Astrocyte of the spinal cord (primary cell): Measurements from ENCODE around the gene NR3C2.

ENCODE experiments used
- DNase-seq: peaks from one replicate; pipeline ENCODE4 v3.0.0; 2011; ENCODE audit warnings: low read depth, low spot score
- H3K4me3 ChIP-seq: 2 replicates; pipeline ENCODE4 v1.5.1; 2011; ENCODE audit warnings: low read depth, mild to moderate bottlenecking, low read length, moderate library complexity
- in situ Hi-C: cut with HindIII; loops from 2 replicates; pipeline ENCODE4 v1.10.0; 2017; ENCODE audit warnings: low sequenced_read_pairs
- TF ChIP-seq, protein P1 (sequence below): IDR thresholded peaks from 2 replicates; pipeline ENCODE4 v1.5.1; 2012; ENCODE audit warnings: low read depth, mild to moderate bottlenecking, low read length, inconsistent platforms

Gene NR3C2

DNA sequence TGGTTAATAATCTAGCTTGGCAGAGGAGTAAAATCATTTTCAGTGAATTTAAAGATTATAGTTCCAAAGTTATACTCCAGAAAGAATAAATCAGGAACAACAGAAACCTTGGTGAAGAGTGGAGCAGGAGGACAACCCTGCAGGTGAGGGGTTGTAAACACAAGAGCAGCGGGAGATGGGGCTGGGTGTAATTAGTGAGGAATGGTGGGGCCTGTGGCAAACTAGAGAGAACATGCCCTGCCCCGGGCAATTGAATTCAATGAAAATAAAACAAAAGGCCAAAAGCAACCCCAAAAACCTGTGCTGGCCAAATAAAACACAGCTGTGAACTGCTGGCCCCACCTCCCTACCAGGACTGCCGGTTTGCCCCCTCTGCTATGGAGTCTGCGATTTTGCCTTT, 325.2 kb downstream of the NR3C2 start:
- no peak for DNase-seq
- H3K4me3 ChIP-seq = no peak overlapping the region
- in situ Hi-C loops = no loop called here
- TF ChIP-seq, protein P1, sequence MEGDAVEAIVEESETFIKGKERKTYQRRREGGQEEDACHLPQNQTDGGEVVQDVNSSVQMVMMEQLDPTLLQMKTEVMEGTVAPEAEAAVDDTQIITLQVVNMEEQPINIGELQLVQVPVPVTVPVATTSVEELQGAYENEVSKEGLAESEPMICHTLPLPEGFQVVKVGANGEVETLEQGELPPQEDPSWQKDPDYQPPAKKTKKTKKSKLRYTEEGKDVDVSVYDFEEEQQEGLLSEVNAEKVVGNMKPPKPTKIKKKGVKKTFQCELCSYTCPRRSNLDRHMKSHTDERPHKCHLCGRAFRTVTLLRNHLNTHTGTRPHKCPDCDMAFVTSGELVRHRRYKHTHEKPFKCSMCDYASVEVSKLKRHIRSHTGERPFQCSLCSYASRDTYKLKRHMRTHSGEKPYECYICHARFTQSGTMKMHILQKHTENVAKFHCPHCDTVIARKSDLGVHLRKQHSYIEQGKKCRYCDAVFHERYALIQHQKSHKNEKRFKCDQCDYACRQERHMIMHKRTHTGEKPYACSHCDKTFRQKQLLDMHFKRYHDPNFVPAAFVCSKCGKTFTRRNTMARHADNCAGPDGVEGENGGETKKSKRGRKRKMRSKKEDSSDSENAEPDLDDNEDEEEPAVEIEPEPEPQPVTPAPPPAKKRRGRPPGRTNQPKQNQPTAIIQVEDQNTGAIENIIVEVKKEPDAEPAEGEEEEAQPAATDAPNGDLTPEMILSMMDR = no peak

DNA sequence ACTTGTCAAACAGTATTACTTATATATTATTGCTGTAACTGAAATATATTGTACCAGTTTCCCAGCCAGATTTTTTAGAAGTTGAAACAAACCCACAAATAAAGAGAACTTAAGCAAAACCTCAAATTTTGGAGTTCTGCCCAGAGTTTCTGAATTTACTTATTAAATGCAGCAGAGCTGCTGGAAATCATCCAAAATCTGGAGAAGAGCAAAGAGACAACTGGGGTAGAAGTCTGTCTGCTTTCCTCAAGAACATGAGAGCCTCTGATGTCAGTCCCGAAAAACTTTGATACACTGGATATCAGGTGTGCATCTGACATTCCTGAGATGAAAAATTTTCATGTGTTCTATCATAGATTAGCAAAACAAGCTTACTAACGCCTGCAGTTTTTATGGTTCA, 325.9 kb downstream of the NR3C2 start:
- TF ChIP-seq, protein P1 = no peak
- in situ Hi-C loops = no loop called here
- no peak overlapping the region for H3K4me3 ChIP-seq
- DNase-seq = peak; percentile 83

DNA sequence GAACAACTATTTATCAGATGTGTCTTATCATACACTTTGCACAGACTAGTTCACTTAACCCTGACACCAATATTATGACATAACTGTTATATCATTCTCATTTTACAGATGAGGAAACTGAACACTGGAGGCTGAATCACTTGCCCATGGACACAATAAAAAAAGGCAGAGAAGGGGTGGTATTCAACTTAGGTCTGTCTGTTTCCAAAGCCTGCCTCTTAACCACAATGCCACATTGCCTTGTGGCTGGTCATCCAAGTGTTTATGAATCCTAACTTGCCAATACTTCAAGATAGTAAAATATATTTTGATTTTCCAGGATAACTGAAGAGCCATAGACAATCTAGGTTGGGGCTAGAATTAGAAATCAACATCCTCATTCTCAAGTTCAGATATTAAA, 327.8 kb downstream of the NR3C2 start:
- H3K4me3 ChIP-seq = no peak overlapping the region
- no peak for DNase-seq
- in situ Hi-C loops = no loop called here
- TF ChIP-seq, protein P1 = no peak

DNA sequence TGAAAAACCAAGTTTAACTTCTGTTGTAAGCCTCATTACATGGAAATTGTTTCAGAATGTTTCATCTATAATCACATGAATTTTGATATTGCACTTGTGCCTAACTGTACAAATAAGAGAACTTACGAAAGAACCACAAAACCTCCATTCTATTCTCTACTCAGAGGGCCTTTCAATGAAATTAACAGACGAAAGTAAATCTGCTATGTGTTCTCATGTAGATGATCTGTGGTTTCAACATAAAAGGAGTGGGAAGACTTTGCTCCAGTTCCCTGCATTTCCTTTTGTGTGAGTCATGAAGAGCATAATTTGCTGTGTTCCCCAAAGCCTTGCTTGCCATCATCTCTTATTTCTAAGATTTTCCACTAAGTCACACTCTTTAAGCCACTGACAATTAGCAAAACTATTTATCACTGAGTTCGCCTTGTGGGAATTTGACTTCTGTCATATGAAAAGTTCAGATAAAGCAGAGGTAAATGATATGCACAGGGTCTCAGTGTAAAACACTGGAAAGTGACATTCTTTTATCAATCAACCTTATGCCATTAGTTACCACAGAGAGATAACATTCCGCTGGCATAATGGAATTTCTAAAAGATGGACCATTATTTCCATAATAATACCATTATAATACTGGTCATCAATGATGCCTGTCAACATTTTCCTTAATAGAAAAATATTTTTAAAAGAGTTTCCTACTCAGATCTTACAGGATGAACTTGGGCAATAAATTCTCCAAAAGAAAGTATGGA, 329.8 kb downstream of the NR3C2 start:
- in situ Hi-C loops = no loop called here
- TF ChIP-seq, protein P1 = no peak

DNA sequence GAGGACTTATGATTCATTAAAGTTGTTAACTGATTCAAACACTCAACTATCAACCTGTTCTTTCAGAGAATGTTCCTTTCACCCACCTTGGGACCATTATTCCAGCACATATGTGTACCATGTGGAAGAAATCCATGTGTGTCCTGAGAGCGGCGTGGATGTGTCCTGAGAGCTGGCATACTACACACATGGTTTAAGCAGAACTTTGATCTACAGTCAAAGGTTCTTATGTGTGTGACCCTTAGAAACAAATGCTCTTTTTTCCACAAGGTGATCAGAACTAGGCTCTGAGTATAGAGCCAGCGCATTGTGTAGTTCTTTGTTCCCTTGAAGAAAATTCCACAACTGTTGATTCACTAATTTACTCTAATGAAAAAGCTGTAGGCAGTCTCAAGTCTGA, 332.0 kb downstream of the NR3C2 start:
- TF ChIP-seq, protein P1 = no peak
- no peak overlapping the region for H3K4me3 ChIP-seq
- DNase-seq = no peak
- in situ Hi-C loops = no loop called here

More for the DNA sequence above, 329.8 kb downstream of the NR3C2 start:
- peak; percentile 87 for DNase-seq
- no peak overlapping the region for H3K4me3 ChIP-seq

DNA sequence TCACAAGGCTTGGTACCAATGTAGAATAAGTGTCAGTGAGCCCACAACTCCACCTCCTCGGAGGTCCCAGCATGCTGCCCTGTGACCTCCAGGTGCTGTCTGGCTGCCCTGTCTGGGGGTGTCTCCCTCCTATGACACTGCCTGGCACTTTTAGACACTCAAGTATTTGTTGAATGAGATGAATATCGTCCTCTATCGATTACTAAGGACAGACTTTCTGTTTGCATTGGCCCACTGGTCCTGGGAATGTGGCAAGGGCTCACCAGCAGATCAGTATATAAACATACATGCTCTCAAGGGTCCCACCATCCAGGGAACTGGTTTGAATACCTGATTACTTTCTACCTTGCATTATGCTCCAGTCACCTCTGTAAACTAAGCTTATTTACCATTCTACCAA, 333.0 kb downstream of the NR3C2 start:
- no peak for DNase-seq
- TF ChIP-seq, protein P1 = no peak
- in situ Hi-C loops = no loop called here
- H3K4me3 ChIP-seq = no peak overlapping the region

DNA sequence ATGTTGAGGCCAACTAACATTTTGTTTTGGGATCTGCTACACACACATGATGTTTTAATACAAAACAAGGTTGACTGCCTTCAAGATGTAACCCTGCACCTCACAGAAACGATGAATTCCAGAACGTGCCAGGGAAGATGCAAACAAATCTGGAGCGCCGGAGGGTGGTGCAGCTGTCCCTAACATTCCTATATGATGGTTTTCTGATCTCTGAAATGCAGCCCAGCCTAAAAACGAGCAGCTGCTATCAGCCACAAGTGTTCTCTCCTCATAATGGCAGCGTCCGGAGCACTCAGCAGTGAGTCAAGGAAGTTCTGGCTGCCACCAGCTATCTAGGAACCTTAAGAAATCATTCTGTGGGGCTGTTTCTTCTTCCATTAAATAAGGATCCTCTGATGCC, 333.4 kb downstream of the NR3C2 start:
- in situ Hi-C loops = no loop called here
- no peak overlapping the region for H3K4me3 ChIP-seq
- DNase-seq = no peak
- TF ChIP-seq, protein P1 = no peak
